ENCODE results near the gene SLC9A9. TPM values are rescaled to one million over a fixed set of nuclear protein-coding genes. Genes with fewer than 3 reads are reported as not detected.
"Not testable (repeated sequence)": the region's sequence is repeated elsewhere in the genome, so short reads cannot be mapped to it uniquely, and the experiment has no call there.

The SLC9A9 gene
- total RNA-seq, 2 experiments from 2014 or later = 1.3 to 1.6 TPM

DNA sequence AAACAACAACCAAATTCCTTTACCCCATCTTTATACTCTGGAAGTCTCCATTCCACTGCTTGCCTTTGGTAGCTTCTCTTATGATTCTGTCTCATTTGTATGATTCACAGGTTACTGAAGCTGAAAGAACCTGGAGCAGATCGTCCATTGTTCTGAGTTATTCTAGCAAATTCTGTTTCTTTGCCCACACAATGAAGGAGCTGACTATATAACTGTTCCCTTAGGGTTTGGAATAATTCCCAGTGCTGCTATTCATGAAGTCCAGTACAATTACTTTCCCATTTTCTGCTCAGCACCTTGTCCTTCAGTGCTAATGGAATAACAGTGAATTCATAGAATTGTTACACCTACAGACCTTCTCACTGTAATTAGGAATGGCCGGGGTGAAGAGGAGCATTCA, 560.9 kb downstream of the SLC9A9 start:
- Mint-ChIP-seq H3K4me1 (ENCODE audit: low read depth) (no peaks in the 10 kb centered on the region), H3K27ac (no peak overlapping the region), H3K4me3 (no peak overlapping the region), H3K9me3 (no peaks in the 10 kb centered on the region), H3K36me3 (no peaks in the 10 kb centered on the region), H3K27me3 (no peaks in the 10 kb centered on the region)
- DNase-seq = no peak
- POLR2A ChIA-PET = no interaction called here
- CTCF ChIA-PET = no interaction called here
- intact Hi-C loops (cut with micrococcal nuclease) = no loop called here

- Mint-ChIP-seq H3K4me3 (no peak overlapping the region), H3K36me3 (no peaks in the 10 kb centered on the region), H3K27me3 (no peaks in the 10 kb centered on the region), H3K27ac (no peak overlapping the region), H3K9me3 (no peaks in the 10 kb centered on the region), H3K4me1 (ENCODE audit: low read depth) (no peaks in the 10 kb centered on the region)
- ChIA-PET POLR2A (no interaction called here), CTCF (no interaction called here)
- intact Hi-C loops (cut with micrococcal nuclease) = no loop called here
- DNase-seq = no peak
Measured at GRCh38 chr3:143286392-143287010, 561.8 kb downstream of the SLC9A9 start.

GRCh38 chr3:143283432-143284128, 564.7 kb downstream of the SLC9A9 start:
- ChIA-PET POLR2A (no interaction called here), CTCF (no interaction called here)
- Mint-ChIP-seq H3K4me3 (no peak overlapping the region), H3K36me3 (peaks cover 4% of the 10 kb centered on the region), H3K9me3 (peaks cover 3% of the 10 kb centered on the region), H3K27ac (no peak overlapping the region), H3K27me3 (no peaks in the 10 kb centered on the region), H3K4me1 (ENCODE audit: low read depth) (no peaks in the 10 kb centered on the region)
- intact Hi-C loops (cut with micrococcal nuclease) = no loop called here
- no peak for DNase-seq

- peaks cover 3% of the 10 kb centered on the region for H3K9me3 Mint-ChIP-seq
- DNase-seq = no peak
- peaks cover 9% of the 10 kb centered on the region for H3K4me1 Mint-ChIP-seq (ENCODE audit: low read depth)
- no peak overlapping the region for H3K4me3 Mint-ChIP-seq
- H3K36me3 Mint-ChIP-seq = peaks cover 4% of the 10 kb centered on the region
- no peaks in the 10 kb centered on the region for H3K27me3 Mint-ChIP-seq
- intact Hi-C loops (cut with micrococcal nuclease) = no loop called here
- ChIA-PET POLR2A (no interaction called here), CTCF (no interaction called here)
- no peak overlapping the region for H3K27ac Mint-ChIP-seq
Measured at GRCh38 chr3:143280984-143281383, 567.3 kb downstream of the SLC9A9 start.

- H3K4me3 Mint-ChIP-seq; POLR2A ChIA-PET; DNase-seq; H3K4me1 Mint-ChIP-seq (ENCODE audit: low read depth); H3K27me3 Mint-ChIP-seq; H3K36me3 Mint-ChIP-seq; H3K27ac Mint-ChIP-seq; intact Hi-C loops (cut with micrococcal nuclease); H3K9me3 Mint-ChIP-seq; CTCF ChIA-PET: not testable (repeated sequence)
Measured at GRCh38 chr3:143279567-143279966, 568.7 kb downstream of the SLC9A9 start.

DNA sequence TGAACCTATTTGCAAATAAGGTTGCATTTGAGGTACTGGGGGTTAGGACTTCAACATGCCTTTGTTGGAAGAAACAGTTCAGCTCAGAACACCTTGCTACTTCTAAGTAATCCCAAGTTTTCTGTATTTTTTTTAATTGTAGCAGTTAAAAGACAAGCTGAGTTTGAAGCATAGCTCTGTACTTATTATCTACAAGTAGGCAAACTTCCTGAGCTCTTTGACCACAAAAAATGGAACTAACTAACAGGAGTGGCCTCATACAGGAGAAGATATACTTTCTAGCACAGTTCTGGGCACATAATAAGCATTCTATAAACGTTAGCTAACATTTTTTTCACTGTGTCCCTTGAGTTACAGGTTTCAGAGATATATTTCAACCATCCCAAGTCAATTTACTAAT, 569.5 kb downstream of the SLC9A9 start:
- no peak overlapping the region for H3K27ac Mint-ChIP-seq
- POLR2A ChIA-PET = interaction anchor here (1.3 kb wide), 1 partner anchor 9 kb away, joined by 3 read pairs; no protein-coding TSS in a partner anchor
- H3K4me1 Mint-ChIP-seq (ENCODE audit: low read depth) = peaks cover 9% of the 10 kb centered on the region
- H3K36me3 Mint-ChIP-seq = peaks cover 4% of the 10 kb centered on the region
- no peak overlapping the region for H3K4me3 Mint-ChIP-seq
- H3K27me3 Mint-ChIP-seq = no peaks in the 10 kb centered on the region
- CTCF ChIA-PET = no interaction called here
- no peak for DNase-seq
- H3K9me3 Mint-ChIP-seq = peaks cover 3% of the 10 kb centered on the region
- intact Hi-C loops (cut with micrococcal nuclease) = no loop called here

- intact Hi-C loops (cut with micrococcal nuclease) = no loop called here
- Mint-ChIP-seq H3K4me1 (ENCODE audit: low read depth) (peaks cover 9% of the 10 kb centered on the region), H3K27me3 (no peaks in the 10 kb centered on the region), H3K27ac (no peak overlapping the region), H3K36me3 (peaks cover 4% of the 10 kb centered on the region), H3K9me3 (peaks cover 3% of the 10 kb centered on the region), H3K4me3 (no peak overlapping the region)
- ChIA-PET CTCF (no interaction called here), POLR2A (interaction anchor here (1.3 to 1.5 kb wide), 2 partner anchors 8 to 196 kb away, joined by 3 to 6 read pairs; no protein-coding TSS in a partner anchor)
- no peak for DNase-seq
Measured at GRCh38 chr3:143277531-143277930, 570.7 kb downstream of the SLC9A9 start.

- H3K4me1 Mint-ChIP-seq (ENCODE audit: low read depth) = peaks cover 9% of the 10 kb centered on the region
- no peaks in the 10 kb centered on the region for H3K27me3 Mint-ChIP-seq
- no peak for DNase-seq
- H3K4me3 Mint-ChIP-seq = no peak overlapping the region
- intact Hi-C loops (cut with micrococcal nuclease) = loop anchor here (1.0 kb wide), 1 partner anchor 111 kb away; no protein-coding TSS in a partner anchor
- H3K9me3 Mint-ChIP-seq = peaks cover 3% of the 10 kb centered on the region
- H3K27ac Mint-ChIP-seq = no peak overlapping the region
- ChIA-PET POLR2A (interaction anchor here (1.5 kb wide), 1 partner anchor 195 kb away, joined by 6 read pairs; no protein-coding TSS in a partner anchor), CTCF (no interaction called here)
- peaks cover 4% of the 10 kb centered on the region for H3K36me3 Mint-ChIP-seq
Measured at GRCh38 chr3:143276592-143276991, 571.7 kb downstream of the SLC9A9 start.

DNA sequence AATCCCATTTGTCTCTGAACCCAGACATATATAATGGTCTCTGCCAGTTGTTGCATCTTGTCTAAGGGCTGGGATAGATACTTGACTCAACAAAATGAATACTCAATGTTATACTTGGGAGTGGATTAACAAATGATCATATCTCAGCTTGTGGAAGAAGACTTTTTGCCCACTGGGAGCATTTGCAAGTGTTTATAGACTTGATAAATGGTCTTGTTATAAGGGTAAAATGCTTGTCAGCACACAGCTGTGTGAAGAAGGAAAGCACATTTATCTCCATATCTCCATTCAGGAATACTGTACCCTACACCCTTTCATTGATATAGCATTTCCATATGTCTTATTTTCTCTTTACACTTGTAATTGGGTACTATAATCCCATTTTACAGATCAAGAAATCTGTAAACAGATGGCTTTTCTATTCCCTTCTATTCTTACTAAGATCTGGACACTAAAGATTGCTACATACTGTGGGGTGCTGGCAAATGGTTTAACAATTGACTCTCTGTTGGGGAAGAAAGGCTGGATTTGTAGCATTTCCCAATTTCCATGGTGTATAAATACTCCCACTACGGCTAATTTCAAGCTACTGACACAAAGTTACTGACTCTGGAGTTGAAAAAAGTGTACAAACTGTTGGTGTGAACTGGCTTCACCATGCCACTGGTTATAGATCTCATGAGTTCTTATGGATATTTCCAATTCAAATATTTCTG, 574.1 kb downstream of the SLC9A9 start:
- POLR2A ChIA-PET = no interaction called here
- H3K4me1 Mint-ChIP-seq (ENCODE audit: low read depth) = peaks cover 9% of the 10 kb centered on the region
- CTCF ChIA-PET = interaction anchor here (0.6 kb wide), 1 partner anchor 47 kb away, joined by 3 read pairs; no protein-coding TSS in a partner anchor
- intact Hi-C loops (cut with micrococcal nuclease) = no loop called here
- H3K36me3 Mint-ChIP-seq = no peaks in the 10 kb centered on the region
- H3K4me3 Mint-ChIP-seq = no peak overlapping the region
- H3K9me3 Mint-ChIP-seq = no peaks in the 10 kb centered on the region
- DNase-seq = no peak
- H3K27ac Mint-ChIP-seq = no peak overlapping the region
- H3K27me3 Mint-ChIP-seq = no peaks in the 10 kb centered on the region

GRCh38 chr3:143271136-143271535, 577.1 kb downstream of the SLC9A9 start:
- Mint-ChIP-seq H3K27me3 (no peaks in the 10 kb centered on the region), H3K9me3 (no peaks in the 10 kb centered on the region), H3K4me3 (no peak overlapping the region), H3K4me1 (ENCODE audit: low read depth) (peaks cover 1% of the 10 kb centered on the region), H3K27ac (no peak overlapping the region), H3K36me3 (peaks cover 3% of the 10 kb centered on the region)
- POLR2A ChIA-PET = interaction anchor here (0.6 kb wide), 1 partner anchor 813 kb away, joined by 3 read pairs; no protein-coding TSS in a partner anchor
- no peak for DNase-seq
- intact Hi-C loops (cut with micrococcal nuclease) = no loop called here
- CTCF ChIA-PET = no interaction called here

GRCh38 chr3:143269741-143270140, 578.5 kb downstream of the SLC9A9 start:
- H3K4me1 Mint-ChIP-seq (ENCODE audit: low read depth) = no peaks in the 10 kb centered on the region
- no peak overlapping the region for H3K4me3 Mint-ChIP-seq
- intact Hi-C loops (cut with micrococcal nuclease) = no loop called here
- CTCF ChIA-PET = interaction anchor here (0.6 kb wide), 1 partner anchor 328 kb away, joined by 4 read pairs; no protein-coding TSS in a partner anchor
- POLR2A ChIA-PET = interaction anchor here (1.2 kb wide), 1 partner anchor 9 kb away, joined by 3 read pairs; no protein-coding TSS in a partner anchor
- no peaks in the 10 kb centered on the region for H3K27me3 Mint-ChIP-seq
- peaks cover 3% of the 10 kb centered on the region for H3K36me3 Mint-ChIP-seq
- H3K27ac Mint-ChIP-seq = no peak overlapping the region
- DNase-seq = no peak
- no peaks in the 10 kb centered on the region for H3K9me3 Mint-ChIP-seq

- Mint-ChIP-seq H3K36me3 (peaks cover 3% of the 10 kb centered on the region), H3K27me3 (no peaks in the 10 kb centered on the region), H3K9me3 (no peaks in the 10 kb centered on the region), H3K4me3 (no peak overlapping the region), H3K4me1 (ENCODE audit: low read depth) (no peaks in the 10 kb centered on the region), H3K27ac (no peak overlapping the region)
- no peak for DNase-seq
- CTCF ChIA-PET = no interaction called here
- POLR2A ChIA-PET = no interaction called here
- intact Hi-C loops (cut with micrococcal nuclease) = no loop called here
Measured at GRCh38 chr3:143267989-143268388, 580.3 kb downstream of the SLC9A9 start.
